HepG2 (cell line): ENCODE results near the gene KIF13A. TPM values are rescaled to one million over a fixed set of nuclear protein-coding genes. Genes with fewer than 3 reads are reported as not detected.

Experiments used
- ATAC-seq: fragments of 200-7000 bp; cut with Tn5 transposase; 3 replicates; pipeline ENCODE4 v1.9.1; 2020; ENCODE audit warnings: mild to moderate bottlenecking, moderate library complexity
- BruUV-seq: library from RNA; stranded (reverse); fragments of 400-500 nt; replicated peaks from 2 replicates; lab custom pipeline; 2021; lab: Mats Ljungman, UMichigan
- CTCF ChIA-PET: fragments of 300-600 bp; formaldehyde crosslinking; extraction: SDS; loops from one replicate; lab custom pipeline; 2021; ENCODE audit warnings: low total read pairs, inconsistent platforms, low intra/inter-chr PET ratio; lab: Yijun Ruan, JAX
- POLR2A ChIA-PET: fragments of 350-600 bp; sonication (Branson Sonifier 250); formaldehyde crosslinking; loops from one replicate; lab custom pipeline; 2020; ENCODE audit warnings: antibody characterized with exemption, inconsistent platforms; lab: Yijun Ruan, JAX
- DNase-seq: peaks from one replicate; pipeline ENCODE4 v3.0.0-alpha.2; 2015; ENCODE audit warnings: low spot score
- FAIRE-seq: peaks from 3 replicates; lab custom pipeline; 2011; peaks lifted over from hg19 to GRCh38; lab: Jason Lieb, UNC
- H2AFZ ChIP-seq: one replicate; pipeline ENCODE4 v1.6.1; 2011; ENCODE audit warnings: low read length, inconsistent platforms
- H3K27ac ChIP-seq: fragments of 300-600 bp; 3 replicates; pipeline ENCODE4 v1.8.0; 2011; ENCODE audit warnings: mixed run types, mild to moderate bottlenecking, mixed read lengths, low read length, inconsistent platforms; ENCODE audit not compliant: insufficient read depth; ENCODE audit errors: extremely low read length
- H3K27me3 ChIP-seq, 2 experiments: fragments of 200-600 bp in 1 of 2; 2 replicates in 1 of 2; 3 replicates in 1 of 2; pipeline versions ENCODE4 v1.6.0 to v1.8.0; 2011; ENCODE audit warnings: low read length in 2 of 2, mild to moderate bottlenecking in 2 of 2, moderate library complexity in 2 of 2, inconsistent platforms in 1 of 2; ENCODE audit not compliant: insufficient read depth in 2 of 2, control insufficient read depth in 1 of 2
- H3K36me3 ChIP-seq, 2 experiments: fragments of 200-600 bp in 1 of 2; replicated peaks in 1 of 2; 2 replicates in 1 of 2; 3 replicates in 1 of 2; pipeline versions ENCODE4 v1.5.1 to v1.8.0; 2011; ENCODE audit warnings: low read length in 2 of 2, inconsistent platforms in 1 of 2; ENCODE audit not compliant: insufficient read depth in 2 of 2, control insufficient read depth in 1 of 2
- H3K4me1 ChIP-seq: 2 replicates; pipeline ENCODE4 v1.5.1; 2012; ENCODE audit warnings: low read length, inconsistent platforms; ENCODE audit not compliant: insufficient read depth
- H3K4me2 ChIP-seq: 2 replicates; pipeline ENCODE4 v1.6.0; 2011; ENCODE audit warnings: low read depth, low read length, inconsistent platforms
- H3K4me3 ChIP-seq, 3 experiments: fragments of 200-600 bp in 1 of 3; sonication (generic), shearing (Covaris generic) in 1 of 3; replicated peaks in 1 of 3; 2 replicates each; pipeline ENCODE4 v1.5.1; 2011 to 2016; ENCODE audit warnings: low read length in 3 of 3, inconsistent platforms in 2 of 3, low read depth in 2 of 3, mild to moderate bottlenecking in 2 of 3, control low read depth in 1 of 3, mixed read lengths in 1 of 3; ENCODE audit not compliant: insufficient read depth in 1 of 3
- H3K79me2 ChIP-seq: one replicate; pipeline ENCODE4 v1.6.1; 2011; ENCODE audit warnings: low read length, inconsistent platforms; ENCODE audit not compliant: insufficient read depth
- H3K9ac ChIP-seq: 2 replicates; pipeline ENCODE4 v1.6.0; 2011; ENCODE audit warnings: mild to moderate bottlenecking, low read depth, low read length, inconsistent platforms; ENCODE audit not compliant: insufficient read depth
- H3K9me3 ChIP-seq: 2 replicates; pipeline ENCODE4 v1.5.1; 2012; ENCODE audit warnings: mild to moderate bottlenecking, low read length
- H4K20me1 ChIP-seq: 2 replicates; pipeline ENCODE4 v1.6.0; 2011; ENCODE audit warnings: inconsistent platforms, mild to moderate bottlenecking, low read length, moderate library complexity; ENCODE audit not compliant: insufficient read depth
- DNMT3B ChIP-seq: conservative IDR thresholded peaks from 2 replicates; pipeline ENCODE4 v1.6.1; 2016; ENCODE audit warnings: missing biosample characterization, control low read depth
- DPF2 ChIP-seq: sonication (generic); formaldehyde crosslinking; IDR thresholded peaks from 2 replicates; pipeline ENCODE4 v1.4.0; 2020; ENCODE audit warnings: mild to moderate bottlenecking, low read depth, missing genetic modification reagents, borderline replicate concordance
- FOXO1 ChIP-seq: sonication (generic); formaldehyde crosslinking; IDR thresholded peaks from 2 replicates; pipeline ENCODE4 v1.4.0; 2020; ENCODE audit warnings: missing genetic modification reagents
- GZF1 ChIP-seq: sonication (generic); formaldehyde crosslinking; IDR thresholded peaks from 2 replicates; pipeline ENCODE4 v1.5.1; 2020; ENCODE audit warnings: mild to moderate bottlenecking, missing genetic modification reagents
- PHF20 ChIP-seq: sonication (generic); formaldehyde crosslinking; IDR thresholded peaks from 2 replicates; pipeline ENCODE4 v1.5.0; 2020; ENCODE audit warnings: mild to moderate bottlenecking, missing genetic modification reagents
- POLR2A ChIP-seq, 2 experiments: IDR thresholded peaks; 2 replicates each; pipeline ENCODE4 v1.6.1; 2011; ENCODE audit warnings: low read depth in 2 of 2, low read length in 2 of 2, mild to moderate bottlenecking in 1 of 2, moderate library complexity in 1 of 2; ENCODE audit not compliant: insufficient read depth in 1 of 2
- RFX3 ChIP-seq: IDR thresholded peaks from 2 replicates; pipeline ENCODE4 v1.6.1; 2016; ENCODE audit warnings: missing biosample characterization, missing genetic modification reagents
- SP2 ChIP-seq: sonication (generic); formaldehyde crosslinking; IDR thresholded peaks from 2 replicates; pipeline ENCODE4 v1.5.1; 2020; ENCODE audit warnings: mild to moderate bottlenecking, missing genetic modification reagents
- ZNF30 ChIP-seq: sonication (generic); formaldehyde crosslinking; IDR thresholded peaks from 2 replicates; pipeline ENCODE4 v1.5.0; 2020; ENCODE audit warnings: mild to moderate bottlenecking, missing genetic modification reagents
- ZNF781 ChIP-seq: sonication (generic); formaldehyde crosslinking; IDR thresholded peaks from 2 replicates; pipeline ENCODE4 v1.5.1; 2020; ENCODE audit warnings: borderline replicate concordance, mild to moderate bottlenecking, missing genetic modification reagents; ENCODE audit errors: not compliant biosample characterization
- ZNF816 ChIP-seq: sonication (generic); formaldehyde crosslinking; IDR thresholded peaks from 2 replicates; pipeline ENCODE4 v1.8.0; 2022; ENCODE audit warnings: missing genetic modification reagents, mild to moderate bottlenecking, borderline replicate concordance
- WGBS: methylation state at CpG from one replicate; pipeline ENCODE4 v1.1.6; 2017; ENCODE audit warnings: low lambda C conversion rate; 5-methylcytosine and 5-hydroxymethylcytosine counted together
- in situ Hi-C: cut with HindIII; loops from 2 replicates; pipeline ENCODE4 v1.10.0; 2017; ENCODE audit warnings: low pct_unique_long_range_greater_than_20kb; ENCODE audit not compliant: extremely low pct_ligation_motif_present
- intact Hi-C: fragments of 100-400 bp; cut with micrococcal nuclease; formaldehyde crosslinking; loops from one replicate; pipeline ENCODE4 v1.10.0; 2022; ENCODE audit not compliant: unreplicated experiment
- polyA plus RNA-seq, 8 experiments: library from polyadenylated mRNA; depleted of rRNA in 3 of 8; stranded (reverse) in 7 of 8; unstranded in 1 of 8; fragments of >200 nt; fragmentation: Illumina TruSeq in 4 of 8; extraction: Trizol in 4 of 8; gene quantifications; 2 replicates each; pipeline versions ENCODE4 v1.2.1 to v1.2.3, GENCODE V29; 2011 to 2016; ENCODE audit warnings: low read depth in 4 of 8, missing spikeins in 1 of 8, mixed read lengths in 1 of 8; ENCODE audit not compliant: insufficient read depth in 1 of 8
- total RNA-seq, 5 experiments: library from RNA; depleted of rRNA; stranded (reverse); fragments of >200 nt; fragmentation: Illumina TruSeq; extraction: Trizol; gene quantifications; 2 replicates each; pipeline ENCODE4 v1.2.3, GENCODE V29; 2016; ENCODE audit warnings: low read depth in 1 of 5
- TF ChIP-seq, protein P1 (sequence below): sonication (generic); formaldehyde crosslinking; IDR thresholded peaks from 2 replicates; pipeline ENCODE4 v1.5.0; 2020; ENCODE audit warnings: mild to moderate bottlenecking, missing genetic modification reagents, moderate library complexity
- TF ChIP-seq, protein P2 (sequence below): sonication (generic); formaldehyde crosslinking; IDR thresholded peaks from 2 replicates; pipeline ENCODE4 v1.4.0; 2020; ENCODE audit warnings: mild to moderate bottlenecking, missing genetic modification reagents
- TF ChIP-seq, protein P3 (sequence below): sonication (generic); formaldehyde crosslinking; IDR thresholded peaks from 2 replicates; pipeline ENCODE4 v1.5.1; 2020; ENCODE audit warnings: mild to moderate bottlenecking, missing genetic modification reagents, borderline replicate concordance

KIF13A gene
- total and polyA plus RNA-seq, 2 of the 13 experiments (the other 11 are each of a cell fraction or from before 2014, with no cell fraction given), result 21.1 to 37.2 TPM

DNA sequence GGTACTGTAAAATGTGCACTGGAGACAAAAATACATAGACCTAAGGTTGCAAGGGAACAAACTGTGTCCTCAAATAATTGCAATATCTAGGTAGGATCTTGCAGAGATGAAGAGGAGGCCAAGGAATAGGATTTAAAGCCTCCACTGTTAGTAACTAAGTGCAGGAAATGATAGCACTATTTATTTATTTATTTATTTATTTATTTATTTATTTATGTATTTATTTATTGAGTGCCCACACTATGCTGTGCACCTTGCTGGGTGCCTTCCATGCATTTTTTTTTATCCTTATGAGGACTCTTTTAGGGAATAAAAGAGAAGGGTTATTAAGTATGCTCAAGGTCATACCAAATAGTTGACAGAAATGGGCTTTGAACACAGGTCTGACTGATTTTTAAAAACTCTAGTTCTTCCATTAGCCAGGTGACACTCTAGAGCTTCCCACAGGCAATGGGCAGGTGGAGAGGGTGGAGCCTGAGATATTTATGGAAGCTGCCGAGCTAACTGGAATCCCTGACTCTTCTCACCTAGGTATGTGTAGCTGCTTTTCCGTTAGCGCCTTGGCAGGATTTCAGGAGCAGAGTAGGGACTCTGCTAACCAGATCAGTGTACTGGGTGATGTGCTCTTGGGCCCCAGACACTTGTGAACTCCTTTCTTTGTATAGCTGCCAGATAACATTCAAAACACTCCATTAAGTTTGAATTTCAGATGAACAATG lies 268.0 kb downstream of the KIF13A start:
- Histone ChIP-seq H3K27me3 (no peaks in the 10 kb centered on the region), H3K9me3 (no peaks in the 10 kb centered on the region), H3K4me2 (no peak overlapping the region; the same call in 1 of the 2 replicates), H3K36me3 (no peaks in the 10 kb centered on the region), H3K4me3 (no peak overlapping the region), H2AFZ (no peak overlapping the region), H3K27ac (no peak overlapping the region), H4K20me1 (no peaks in the 10 kb centered on the region), H3K4me1 (peaks cover 34% of the 10 kb centered on the region), H3K79me2 (no peaks in the 10 kb centered on the region), H3K9ac (no peak overlapping the region)
- ATAC-seq (0 out of 3 replicates have a peak, but pooled peaks have one; percentile 15), DNase-seq (no peak), FAIRE-seq (no peak)
- BruUV-seq, result no TSS peak
- intact Hi-C loops (no loop called here), in situ Hi-C loops (no loop called here)
- ChIA-PET CTCF (no interaction called here), POLR2A (interaction anchor here (1.3 kb wide), 1 partner anchor 13 kb away, joined by 3 read pairs; the partner anchor contains the start of gene NUP153)
- WGBS, result 13% methylated on average over 3 of the region's 3 CpGs
- TF ChIP-seq RFX3 (CRISPR knock-in tag) (no peak), PHF20 (CRISPR knock-in tag) (no peak), POLR2A (IDR thresholded peaks at IDR 0.05; ENCODE audit: insufficient read depth in 1 of 2, low read depth in 2 of 2, low read length in 2 of 2) (no peak), DNMT3B (CRISPR knock-in tag) (no peak), ZNF781 (CRISPR knock-in tag) (no peak), DPF2 (CRISPR knock-in tag) (no peak), ZNF30 (no peak), GZF1 (CRISPR knock-in tag) (no peak), ZNF816 (CRISPR knock-in tag) (no peak), SP2 (CRISPR knock-in tag) (no peak), FOXO1 (CRISPR knock-in tag) (no peak)
- TF ChIP-seq, protein P1, sequence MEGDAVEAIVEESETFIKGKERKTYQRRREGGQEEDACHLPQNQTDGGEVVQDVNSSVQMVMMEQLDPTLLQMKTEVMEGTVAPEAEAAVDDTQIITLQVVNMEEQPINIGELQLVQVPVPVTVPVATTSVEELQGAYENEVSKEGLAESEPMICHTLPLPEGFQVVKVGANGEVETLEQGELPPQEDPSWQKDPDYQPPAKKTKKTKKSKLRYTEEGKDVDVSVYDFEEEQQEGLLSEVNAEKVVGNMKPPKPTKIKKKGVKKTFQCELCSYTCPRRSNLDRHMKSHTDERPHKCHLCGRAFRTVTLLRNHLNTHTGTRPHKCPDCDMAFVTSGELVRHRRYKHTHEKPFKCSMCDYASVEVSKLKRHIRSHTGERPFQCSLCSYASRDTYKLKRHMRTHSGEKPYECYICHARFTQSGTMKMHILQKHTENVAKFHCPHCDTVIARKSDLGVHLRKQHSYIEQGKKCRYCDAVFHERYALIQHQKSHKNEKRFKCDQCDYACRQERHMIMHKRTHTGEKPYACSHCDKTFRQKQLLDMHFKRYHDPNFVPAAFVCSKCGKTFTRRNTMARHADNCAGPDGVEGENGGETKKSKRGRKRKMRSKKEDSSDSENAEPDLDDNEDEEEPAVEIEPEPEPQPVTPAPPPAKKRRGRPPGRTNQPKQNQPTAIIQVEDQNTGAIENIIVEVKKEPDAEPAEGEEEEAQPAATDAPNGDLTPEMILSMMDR (CRISPR knock-in tag), result no peak
- TF ChIP-seq, protein P2, sequence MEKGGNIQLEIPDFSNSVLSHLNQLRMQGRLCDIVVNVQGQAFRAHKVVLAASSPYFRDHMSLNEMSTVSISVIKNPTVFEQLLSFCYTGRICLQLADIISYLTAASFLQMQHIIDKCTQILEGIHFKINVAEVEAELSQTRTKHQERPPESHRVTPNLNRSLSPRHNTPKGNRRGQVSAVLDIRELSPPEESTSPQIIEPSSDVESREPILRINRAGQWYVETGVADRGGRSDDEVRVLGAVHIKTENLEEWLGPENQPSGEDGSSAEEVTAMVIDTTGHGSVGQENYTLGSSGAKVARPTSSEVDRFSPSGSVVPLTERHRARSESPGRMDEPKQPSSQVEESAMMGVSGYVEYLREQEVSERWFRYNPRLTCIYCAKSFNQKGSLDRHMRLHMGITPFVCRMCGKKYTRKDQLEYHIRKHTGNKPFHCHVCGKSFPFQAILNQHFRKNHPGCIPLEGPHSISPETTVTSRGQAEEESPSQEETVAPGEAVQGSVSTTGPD (CRISPR knock-in tag), result no peak
- TF ChIP-seq, protein P3, sequence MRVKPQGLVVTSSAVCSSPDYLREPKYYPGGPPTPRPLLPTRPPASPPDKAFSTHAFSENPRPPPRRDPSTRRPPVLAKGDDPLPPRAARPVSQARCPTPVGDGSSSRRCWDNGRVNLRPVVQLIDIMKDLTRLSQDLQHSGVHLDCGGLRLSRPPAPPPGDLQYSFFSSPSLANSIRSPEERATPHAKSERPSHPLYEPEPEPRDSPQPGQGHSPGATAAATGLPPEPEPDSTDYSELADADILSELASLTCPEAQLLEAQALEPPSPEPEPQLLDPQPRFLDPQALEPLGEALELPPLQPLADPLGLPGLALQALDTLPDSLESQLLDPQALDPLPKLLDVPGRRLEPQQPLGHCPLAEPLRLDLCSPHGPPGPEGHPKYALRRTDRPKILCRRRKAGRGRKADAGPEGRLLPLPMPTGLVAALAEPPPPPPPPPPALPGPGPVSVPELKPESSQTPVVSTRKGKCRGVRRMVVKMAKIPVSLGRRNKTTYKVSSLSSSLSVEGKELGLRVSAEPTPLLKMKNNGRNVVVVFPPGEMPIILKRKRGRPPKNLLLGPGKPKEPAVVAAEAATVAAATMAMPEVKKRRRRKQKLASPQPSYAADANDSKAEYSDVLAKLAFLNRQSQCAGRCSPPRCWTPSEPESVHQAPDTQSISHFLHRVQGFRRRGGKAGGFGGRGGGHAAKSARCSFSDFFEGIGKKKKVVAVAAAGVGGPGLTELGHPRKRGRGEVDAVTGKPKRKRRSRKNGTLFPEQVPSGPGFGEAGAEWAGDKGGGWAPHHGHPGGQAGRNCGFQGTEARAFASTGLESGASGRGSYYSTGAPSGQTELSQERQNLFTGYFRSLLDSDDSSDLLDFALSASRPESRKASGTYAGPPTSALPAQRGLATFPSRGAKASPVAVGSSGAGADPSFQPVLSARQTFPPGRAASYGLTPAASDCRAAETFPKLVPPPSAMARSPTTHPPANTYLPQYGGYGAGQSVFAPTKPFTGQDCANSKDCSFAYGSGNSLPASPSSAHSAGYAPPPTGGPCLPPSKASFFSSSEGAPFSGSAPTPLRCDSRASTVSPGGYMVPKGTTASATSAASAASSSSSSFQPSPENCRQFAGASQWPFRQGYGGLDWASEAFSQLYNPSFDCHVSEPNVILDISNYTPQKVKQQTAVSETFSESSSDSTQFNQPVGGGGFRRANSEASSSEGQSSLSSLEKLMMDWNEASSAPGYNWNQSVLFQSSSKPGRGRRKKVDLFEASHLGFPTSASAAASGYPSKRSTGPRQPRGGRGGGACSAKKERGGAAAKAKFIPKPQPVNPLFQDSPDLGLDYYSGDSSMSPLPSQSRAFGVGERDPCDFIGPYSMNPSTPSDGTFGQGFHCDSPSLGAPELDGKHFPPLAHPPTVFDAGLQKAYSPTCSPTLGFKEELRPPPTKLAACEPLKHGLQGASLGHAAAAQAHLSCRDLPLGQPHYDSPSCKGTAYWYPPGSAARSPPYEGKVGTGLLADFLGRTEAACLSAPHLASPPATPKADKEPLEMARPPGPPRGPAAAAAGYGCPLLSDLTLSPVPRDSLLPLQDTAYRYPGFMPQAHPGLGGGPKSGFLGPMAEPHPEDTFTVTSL (CRISPR knock-in tag), result no peak
